ENCODE data around the gene GFAP.
A peak's percentile ranks its signal among the peaks of the same experiment; 100 is the strongest.
"Not testable (repeated sequence)": the region's sequence is repeated elsewhere in the genome, so short reads cannot be mapped to it uniquely, and the experiment has no call there.

Gene GFAP

DNA sequence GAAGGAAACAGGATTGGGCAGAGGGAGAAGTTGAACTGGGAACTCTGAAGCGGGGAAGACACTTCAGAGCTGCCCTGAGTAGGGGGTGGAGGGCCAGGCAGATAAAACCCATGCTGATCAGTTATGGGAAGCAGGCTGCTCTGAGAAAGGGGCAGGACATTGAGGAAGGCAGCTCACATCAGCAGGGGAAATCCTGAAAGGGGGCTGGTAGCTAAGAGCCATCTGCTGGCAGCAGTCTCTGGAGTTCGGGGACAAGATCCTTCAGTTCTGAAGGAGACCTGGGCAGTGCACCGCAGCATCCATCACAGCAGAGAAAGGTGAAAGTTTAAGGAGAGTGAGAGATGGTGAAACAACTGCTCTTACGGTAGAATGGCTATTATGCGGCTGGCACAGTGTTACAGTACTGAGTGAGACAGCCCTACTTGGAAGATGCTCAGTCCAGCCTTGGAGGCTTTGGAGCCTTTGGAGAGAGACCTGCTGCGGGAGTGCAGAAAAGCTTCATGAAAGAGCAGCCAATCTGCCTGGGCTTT lies 37.7 kb upstream of the GFAP start:
- DNase-seq (ENCODE audit: low read depth), result no peak
- TF ChIP-seq, protein P1, sequence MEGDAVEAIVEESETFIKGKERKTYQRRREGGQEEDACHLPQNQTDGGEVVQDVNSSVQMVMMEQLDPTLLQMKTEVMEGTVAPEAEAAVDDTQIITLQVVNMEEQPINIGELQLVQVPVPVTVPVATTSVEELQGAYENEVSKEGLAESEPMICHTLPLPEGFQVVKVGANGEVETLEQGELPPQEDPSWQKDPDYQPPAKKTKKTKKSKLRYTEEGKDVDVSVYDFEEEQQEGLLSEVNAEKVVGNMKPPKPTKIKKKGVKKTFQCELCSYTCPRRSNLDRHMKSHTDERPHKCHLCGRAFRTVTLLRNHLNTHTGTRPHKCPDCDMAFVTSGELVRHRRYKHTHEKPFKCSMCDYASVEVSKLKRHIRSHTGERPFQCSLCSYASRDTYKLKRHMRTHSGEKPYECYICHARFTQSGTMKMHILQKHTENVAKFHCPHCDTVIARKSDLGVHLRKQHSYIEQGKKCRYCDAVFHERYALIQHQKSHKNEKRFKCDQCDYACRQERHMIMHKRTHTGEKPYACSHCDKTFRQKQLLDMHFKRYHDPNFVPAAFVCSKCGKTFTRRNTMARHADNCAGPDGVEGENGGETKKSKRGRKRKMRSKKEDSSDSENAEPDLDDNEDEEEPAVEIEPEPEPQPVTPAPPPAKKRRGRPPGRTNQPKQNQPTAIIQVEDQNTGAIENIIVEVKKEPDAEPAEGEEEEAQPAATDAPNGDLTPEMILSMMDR (conservative IDR thresholded peaks at IDR 0.05; ENCODE audit: low read depth, low read length), result peak; percentile 1
- H3K4me3 ChIP-seq (ENCODE audit: low read depth, low read length), result no peak overlapping the region

DNA sequence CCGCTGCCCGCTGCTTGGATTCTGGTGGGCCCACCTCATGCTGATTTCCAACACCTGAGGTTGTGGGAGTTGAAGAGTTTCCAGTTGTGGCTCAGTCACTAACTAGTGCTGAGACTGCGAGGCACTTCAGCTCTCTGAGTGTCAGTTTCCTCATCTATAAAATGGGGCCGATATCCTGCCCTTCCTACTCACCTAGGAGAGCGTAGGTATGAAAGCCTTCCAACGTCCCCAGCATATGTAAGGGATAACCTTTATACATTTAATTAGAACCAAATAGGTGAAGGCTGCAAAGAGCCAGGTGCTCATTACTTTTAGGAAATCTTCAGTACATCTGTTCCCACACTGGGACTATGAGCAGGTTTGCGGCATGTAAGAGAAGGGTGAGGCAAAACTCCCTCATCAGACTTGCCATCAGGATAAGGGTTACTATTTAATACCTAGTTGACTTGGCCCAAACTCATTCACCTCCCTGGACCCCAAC lies 33.1 kb upstream of the GFAP start:
- TF ChIP-seq, protein P1 (conservative IDR thresholded peaks at IDR 0.05; ENCODE audit: low read depth, low read length), result no peak
- no peak for DNase-seq (ENCODE audit: low read depth)
- H3K4me3 ChIP-seq (ENCODE audit: low read depth, low read length), result peak overlapping the region; percentile 90

DNA sequence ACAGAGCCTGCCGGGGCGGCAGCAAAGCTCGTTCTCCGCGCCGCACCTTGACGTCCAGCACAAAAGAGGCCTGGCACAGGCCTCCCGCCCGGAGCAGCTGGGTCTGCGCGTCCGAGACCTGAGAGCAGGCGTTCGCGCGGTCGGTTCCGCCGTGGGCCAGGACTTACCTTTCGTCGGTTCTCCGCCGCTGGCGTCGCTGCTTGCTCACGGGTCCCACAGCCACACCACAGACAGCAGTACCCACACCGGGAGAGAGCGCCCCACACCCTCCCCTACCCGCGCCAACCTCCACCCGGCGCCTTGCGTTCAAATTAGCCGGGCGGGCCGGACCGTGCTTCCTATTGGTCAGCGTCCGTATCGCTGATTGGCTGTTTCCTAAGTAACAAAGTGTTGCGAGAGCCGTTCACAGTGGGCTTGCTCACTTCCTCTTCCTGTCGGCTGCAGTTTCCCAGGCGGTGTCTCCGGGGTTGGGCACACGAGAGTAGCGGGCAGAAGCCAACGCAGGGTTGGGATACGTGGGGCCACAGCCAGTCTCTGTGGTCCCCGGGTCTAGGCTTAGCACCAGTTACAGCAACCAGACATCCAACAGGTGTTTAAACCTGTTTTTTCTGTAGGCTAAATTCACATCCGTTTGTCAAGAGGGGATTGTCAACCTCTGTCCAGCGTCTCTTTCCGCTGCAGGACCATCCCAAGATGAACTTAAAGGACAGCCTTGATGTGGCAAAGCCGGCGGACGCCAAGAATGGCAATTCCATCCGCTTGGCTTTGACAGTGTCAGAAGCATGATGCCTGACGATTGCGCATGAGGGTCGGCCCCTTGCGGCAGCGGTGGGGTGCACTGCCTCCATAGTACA lies 32.4 kb upstream of the GFAP start, which contains the start of gene KIF18B:
KIF18B (minus strand) TSS at position 313 of the 854 bp plus-strand sequence. CDS start 11,429 bp downstream, outside the sequence.
- TF ChIP-seq, protein P1 (conservative IDR thresholded peaks at IDR 0.05; ENCODE audit: low read depth, low read length), result no peak
- peak within 1 kb of the TSS; percentile 90 for H3K4me3 ChIP-seq (ENCODE audit: low read depth, low read length)
- peak; percentile 96 for DNase-seq (ENCODE audit: low read depth)

DNA sequence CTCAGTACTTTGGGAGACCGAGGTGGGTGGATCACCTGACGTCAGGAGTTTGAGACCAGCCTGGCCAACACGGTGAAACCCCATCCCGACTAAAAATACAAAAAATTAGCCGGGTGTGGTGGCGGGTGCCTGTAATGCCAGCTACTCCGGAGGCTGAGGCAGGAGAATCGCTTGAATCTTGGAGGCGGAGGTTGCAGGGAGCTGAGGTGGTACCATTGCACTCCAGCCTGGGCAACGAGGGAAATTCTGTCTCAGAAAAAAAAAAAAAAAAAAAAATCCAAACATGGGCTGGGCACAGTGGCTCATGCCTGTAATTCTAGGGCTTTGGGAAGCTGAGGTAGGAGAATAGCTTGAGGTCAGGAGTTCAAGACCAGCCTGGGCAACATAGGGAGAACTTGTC lies 30.4 kb upstream of the GFAP start:
- not testable (repeated sequence) for H3K4me3 ChIP-seq (ENCODE audit: low read depth, low read length); DNase-seq (ENCODE audit: low read depth)

DNA sequence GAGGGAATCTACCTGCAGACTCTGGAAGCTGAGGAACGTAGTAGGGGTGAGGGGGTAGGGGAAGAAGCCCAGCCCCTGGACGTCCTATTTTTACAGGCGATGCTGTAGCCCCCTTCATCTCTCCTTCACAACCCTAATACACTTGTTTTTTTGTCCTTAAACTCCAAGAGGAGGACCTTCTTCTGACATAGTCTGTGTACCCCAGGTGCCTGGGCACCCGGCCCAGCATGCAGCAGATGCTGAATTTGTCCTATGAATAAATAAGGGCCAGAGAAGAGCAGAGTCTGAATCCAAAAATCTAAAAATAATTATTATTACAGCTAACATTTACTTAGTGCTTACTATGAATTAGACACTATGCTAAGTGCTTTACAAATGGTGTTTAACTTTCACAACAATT lies 27.2 kb upstream of the GFAP start:
- no peak overlapping the region for H3K4me3 ChIP-seq (ENCODE audit: low read depth, low read length)
- no peak for DNase-seq (ENCODE audit: low read depth)
- TF ChIP-seq, protein P1 (conservative IDR thresholded peaks at IDR 0.05; ENCODE audit: low read depth, low read length), result no peak

DNA sequence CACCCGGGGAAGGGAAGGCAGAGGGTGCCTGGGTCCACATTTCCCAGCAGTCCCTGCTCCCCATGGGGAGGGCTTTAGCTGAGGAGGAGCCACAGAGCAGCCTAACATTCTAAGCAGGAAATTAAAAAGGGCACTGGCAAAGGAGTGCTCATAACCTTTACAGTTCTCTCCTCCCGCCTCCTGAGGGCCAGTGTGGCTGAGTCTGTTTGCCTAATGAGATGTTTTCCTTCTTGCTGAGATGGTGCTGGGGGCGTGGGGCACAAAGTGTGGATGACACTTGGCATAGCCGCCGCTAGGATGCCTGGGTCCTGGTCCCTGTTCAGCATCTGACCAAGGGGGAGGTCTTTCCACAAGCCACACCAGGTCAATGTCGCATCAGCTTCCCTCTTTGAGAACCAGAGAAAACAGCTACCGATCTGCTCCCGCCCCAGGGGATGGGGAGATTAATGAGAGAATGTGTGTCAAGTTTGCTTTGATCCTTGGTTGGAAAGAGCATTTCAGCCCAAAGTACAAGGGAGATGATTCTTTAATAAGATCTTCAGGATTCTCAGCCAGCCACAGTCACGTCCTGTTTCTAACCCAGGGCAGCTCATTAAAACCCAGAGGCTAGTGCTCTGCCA lies 26.5 kb upstream of the GFAP start:
- DNase-seq (ENCODE audit: low read depth), result no peak
- H3K4me3 ChIP-seq (ENCODE audit: low read depth, low read length), result no peak overlapping the region
- TF ChIP-seq, protein P1 (conservative IDR thresholded peaks at IDR 0.05; ENCODE audit: low read depth, low read length), result no peak

DNA sequence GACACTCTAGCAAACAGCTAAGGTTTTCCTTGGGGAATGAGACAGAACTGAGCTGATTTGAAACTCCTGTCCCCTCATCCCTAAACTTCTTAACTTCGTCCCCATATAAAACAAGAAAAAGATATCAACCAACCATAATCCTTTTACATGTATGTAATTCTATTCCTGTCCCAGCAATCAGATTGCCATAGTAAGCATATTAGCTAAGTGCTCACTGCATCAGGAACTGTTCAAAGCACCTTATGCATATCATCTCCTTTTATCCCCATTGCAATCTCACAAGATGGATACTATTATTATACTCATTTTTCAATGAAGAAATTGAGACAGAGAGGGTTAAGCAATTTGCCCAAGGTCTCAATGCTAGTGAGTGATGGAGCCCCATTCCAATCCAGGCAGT lies 25.5 kb upstream of the GFAP start:
- no peak overlapping the region for H3K4me3 ChIP-seq (ENCODE audit: low read depth, low read length)
- DNase-seq (ENCODE audit: low read depth), result no peak
- TF ChIP-seq, protein P1 (conservative IDR thresholded peaks at IDR 0.05; ENCODE audit: low read depth, low read length), result no peak

Data from choroid plexus epithelial cell (primary cell).